ENCODE measurements around the gene DMXL1. TPM values are rescaled to one million over a fixed set of nuclear protein-coding genes. Genes with fewer than 3 reads are reported as not detected.
A peak's percentile ranks its signal among the peaks of the same experiment; 100 is the strongest.

The DMXL1 gene
- total RNA-seq, 2 experiments from 2014 or later, result 23.5 to 31.1 TPM

- POLR2A ChIA-PET, result no interaction called here
- CTCF ChIA-PET, result interaction anchor here (0.6 to 2.6 kb wide), 5 partner anchors 12 to 141 kb away, joined by 3 to 11 read pairs (median 6); no protein-coding TSS in a partner anchor
Measured at GRCh38 chr5:119270960-119271757, 200.3 kb downstream of the DMXL1 start.

GRCh38 chr5:119271758-119272730 is 201.2 kb downstream of the DMXL1 start:
- ATAC-seq (no peak), DNase-seq (no peak)
- intact Hi-C loops (cut with DNase I, micrococcal nuclease), result loop anchor here in 1 of 2 experiments (5.0 kb wide), 1 partner anchor 70 kb away; no protein-coding TSS in a partner anchor
- ChIA-PET POLR2A (interaction anchor here (0.6 to 1.5 kb wide), 2 partner anchors 21 to 84 kb away, joined by 4 to 9 read pairs; partner anchors contain the start of gene TNFAIP8), CTCF (interaction anchor here (0.6 to 2.8 kb wide), 14 partner anchors 10 to 285 kb away, joined by 3 to 12 read pairs (median 4); partner anchors contain the start of gene TNFAIP8)
- peak overlapping the region; percentile 96 for H3K4me3 Mint-ChIP-seq
- no peaks in the 10 kb centered on the region for H3K27me3 Mint-ChIP-seq
- peaks cover 69% of the 10 kb centered on the region for H3K4me1 Mint-ChIP-seq
- peak overlapping the region; percentile 96 for H3K27ac Mint-ChIP-seq
- no peaks in the 10 kb centered on the region for H3K9me3 Mint-ChIP-seq (ENCODE audit: low read depth)
- peaks cover 43% of the 10 kb centered on the region for H3K36me3 Mint-ChIP-seq (ENCODE audit: low read depth)

More at GRCh38 chr5:119270960-119271757, 200.3 kb downstream of the DMXL1 start:
- no peak for ATAC-seq
- H3K36me3 Mint-ChIP-seq (ENCODE audit: low read depth), result peaks cover 38% of the 10 kb centered on the region
- no peaks in the 10 kb centered on the region for H3K9me3 Mint-ChIP-seq (ENCODE audit: low read depth)
- intact Hi-C loops (cut with DNase I, micrococcal nuclease), result loop anchor here in 1 of 2 experiments (5.0 kb wide), 1 partner anchor 71 kb away; no protein-coding TSS in a partner anchor
- peaks cover 70% of the 10 kb centered on the region for H3K4me1 Mint-ChIP-seq
- peak overlapping the region; percentile 96 for H3K27ac Mint-ChIP-seq
- H3K4me3 Mint-ChIP-seq, result peak overlapping the region; percentile 96
- no peaks in the 10 kb centered on the region for H3K27me3 Mint-ChIP-seq
- DNase-seq, result no peak

DNA sequence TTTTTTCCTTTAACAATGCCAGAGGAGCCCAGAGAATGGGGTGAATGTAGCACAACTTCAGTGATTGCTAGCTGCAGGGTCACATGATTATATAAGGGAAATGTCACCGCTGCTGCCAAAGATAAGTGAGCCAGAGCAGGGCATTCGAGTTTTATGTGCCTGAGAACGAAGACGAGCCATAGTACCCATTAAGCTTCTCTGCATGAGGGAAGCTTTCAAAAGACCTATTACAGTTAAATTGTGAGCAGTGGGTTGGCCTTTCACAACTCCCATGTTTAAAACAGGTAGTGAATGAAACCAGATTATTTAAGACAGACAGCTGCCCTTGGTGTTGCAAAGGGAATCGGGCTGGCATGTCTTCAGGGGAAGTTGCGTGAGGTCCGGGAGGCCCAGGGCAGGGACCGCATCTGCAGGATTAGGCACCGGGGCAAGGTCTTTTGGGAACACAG is 202.5 kb downstream of the DMXL1 start:
- H3K4me3 Mint-ChIP-seq, result peak overlapping the region; percentile 96
- no peak for ATAC-seq
- H3K4me1 Mint-ChIP-seq, result peaks cover 74% of the 10 kb centered on the region
- intact Hi-C loops (cut with DNase I, micrococcal nuclease), result loop anchor here in 1 of 2 experiments (1.0 to 5.0 kb wide), 2 partner anchors 69 to 118 kb away; no protein-coding TSS in a partner anchor
- peaks cover 56% of the 10 kb centered on the region for H3K36me3 Mint-ChIP-seq (ENCODE audit: low read depth)
- POLR2A ChIA-PET, result interaction anchor here (0.7 to 1.5 kb wide), 3 partner anchors 12 to 83 kb away, joined by 3 to 9 read pairs (median 3); partner anchors contain the start of gene TNFAIP8
- CTCF ChIA-PET, result interaction anchor here (0.8 to 2.8 kb wide), 19 partner anchors 8 to 286 kb away, joined by 3 to 12 read pairs (median 4); partner anchors contain the start of genes DTWD2 and TNFAIP8
- H3K9me3 Mint-ChIP-seq (ENCODE audit: low read depth), result no peaks in the 10 kb centered on the region
- H3K27me3 Mint-ChIP-seq, result no peaks in the 10 kb centered on the region
- peak overlapping the region; percentile 96 for H3K27ac Mint-ChIP-seq
- no peak for DNase-seq

GRCh38 chr5:119274030-119274766 is 203.3 kb downstream of the DMXL1 start:
- Mint-ChIP-seq H3K4me1 (peaks cover 82% of the 10 kb centered on the region), H3K4me3 (peak overlapping the region; percentile 96), H3K27me3 (no peaks in the 10 kb centered on the region), H3K36me3 (ENCODE audit: low read depth) (peaks cover 62% of the 10 kb centered on the region), H3K9me3 (ENCODE audit: low read depth) (no peaks in the 10 kb centered on the region), H3K27ac (peak overlapping the region; percentile 96)
- POLR2A ChIA-PET, result interaction anchor here (0.6 to 1.6 kb wide), 7 partner anchors 12 to 91 kb away, joined by 3 to 6 read pairs (median 5); no protein-coding TSS in a partner anchor
- DNase-seq (no peak), ATAC-seq (peak; percentile 0)
- intact Hi-C loops (cut with DNase I, micrococcal nuclease), result loop anchor here (1.0 to 5.0 kb wide), 8 partner anchors 35 to 138 kb away; no protein-coding TSS in a partner anchor
- CTCF ChIA-PET, result interaction anchor here (0.7 to 2.8 kb wide), 22 partner anchors 7 to 287 kb away, joined by 3 to 12 read pairs (median 4); partner anchors contain the start of gene DTWD2

GRCh38 chr5:119274767-119275130 is 203.9 kb downstream of the DMXL1 start:
- peaks cover 87% of the 10 kb centered on the region for H3K4me1 Mint-ChIP-seq
- H3K4me3 Mint-ChIP-seq, result peak overlapping the region; percentile 96
- intact Hi-C loops (cut with DNase I, micrococcal nuclease), result loop anchor here (1.0 to 5.0 kb wide), 10 partner anchors 14 to 138 kb away; no protein-coding TSS in a partner anchor
- no peaks in the 10 kb centered on the region for H3K9me3 Mint-ChIP-seq (ENCODE audit: low read depth)
- no peaks in the 10 kb centered on the region for H3K27me3 Mint-ChIP-seq
- POLR2A ChIA-PET, result interaction anchor here (0.8 to 1.6 kb wide), 5 partner anchors 11 to 90 kb away, joined by 3 to 6 read pairs (median 5); no protein-coding TSS in a partner anchor
- peak overlapping the region; percentile 96 for H3K27ac Mint-ChIP-seq
- CTCF ChIA-PET, result interaction anchor here (0.7 to 2.8 kb wide), 17 partner anchors 9 to 194 kb away, joined by 3 to 12 read pairs (median 4); no protein-coding TSS in a partner anchor
- ATAC-seq (peak; percentile 65), DNase-seq (no peak)
- peaks cover 61% of the 10 kb centered on the region for H3K36me3 Mint-ChIP-seq (ENCODE audit: low read depth)

- H3K36me3 Mint-ChIP-seq (ENCODE audit: low read depth), result peaks cover 61% of the 10 kb centered on the region
- no peak for ATAC-seq
- no peaks in the 10 kb centered on the region for H3K27me3 Mint-ChIP-seq
- peak overlapping the region; percentile 96 for H3K27ac Mint-ChIP-seq
- ChIA-PET CTCF (interaction anchor here (0.6 to 2.8 kb wide), 14 partner anchors 9 to 195 kb away, joined by 3 to 12 read pairs (median 4); no protein-coding TSS in a partner anchor), POLR2A (interaction anchor here (0.8 to 1.6 kb wide), 4 partner anchors 11 to 58 kb away, joined by 3 to 6 read pairs (median 5); no protein-coding TSS in a partner anchor)
- H3K9me3 Mint-ChIP-seq (ENCODE audit: low read depth), result no peaks in the 10 kb centered on the region
- intact Hi-C loops (cut with DNase I, micrococcal nuclease), result loop anchor here (1.0 to 2.0 kb wide), 6 partner anchors 13 to 136 kb away; no protein-coding TSS in a partner anchor
- peak overlapping the region; percentile 96 for H3K4me3 Mint-ChIP-seq
- peaks cover 91% of the 10 kb centered on the region for H3K4me1 Mint-ChIP-seq
- no peak for DNase-seq
Measured at GRCh38 chr5:119275146-119275545, 204.3 kb downstream of the DMXL1 start.

- peak overlapping the region; percentile 96 for H3K27ac Mint-ChIP-seq
- H3K4me1 Mint-ChIP-seq, result peaks cover 96% of the 10 kb centered on the region
- ATAC-seq, result peak; percentile 42
- intact Hi-C loops (cut with DNase I, micrococcal nuclease), result loop anchor here (1.0 to 2.0 kb wide), 6 partner anchors 13 to 135 kb away; no protein-coding TSS in a partner anchor
- CTCF ChIA-PET, result interaction anchor here (0.6 to 1.5 kb wide), 4 partner anchors 28 to 135 kb away, joined by 3 to 5 read pairs (median 4); no protein-coding TSS in a partner anchor
- peaks cover 62% of the 10 kb centered on the region for H3K36me3 Mint-ChIP-seq (ENCODE audit: low read depth)
- POLR2A ChIA-PET, result interaction anchor here (1.6 kb wide), 1 partner anchor 28 kb away, joined by 6 read pairs; no protein-coding TSS in a partner anchor
- DNase-seq, result peak; percentile 63
- H3K4me3 Mint-ChIP-seq, result peak overlapping the region; percentile 96
- no peaks in the 10 kb centered on the region for H3K9me3 Mint-ChIP-seq (ENCODE audit: low read depth)
- H3K27me3 Mint-ChIP-seq, result no peaks in the 10 kb centered on the region
Measured at GRCh38 chr5:119275601-119276173, 204.8 kb downstream of the DMXL1 start.

GRCh38 chr5:119276978-119277377 is 206.1 kb downstream of the DMXL1 start:
- DNase-seq, result no peak
- H3K4me3 Mint-ChIP-seq, result peak overlapping the region; percentile 23
- peak overlapping the region; percentile 97 for H3K27ac Mint-ChIP-seq
- H3K27me3 Mint-ChIP-seq, result no peaks in the 10 kb centered on the region
- ATAC-seq, result no peak
- intact Hi-C loops (cut with DNase I, micrococcal nuclease), result no loop called here
- H3K36me3 Mint-ChIP-seq (ENCODE audit: low read depth), result peaks cover 63% of the 10 kb centered on the region
- H3K9me3 Mint-ChIP-seq (ENCODE audit: low read depth), result no peaks in the 10 kb centered on the region
- peaks cover 97% of the 10 kb centered on the region for H3K4me1 Mint-ChIP-seq
- CTCF ChIA-PET, result interaction anchor here (1.3 to 1.5 kb wide), 2 partner anchors 7 to 11 kb away, joined by 3 read pairs; no protein-coding TSS in a partner anchor
- POLR2A ChIA-PET, result no interaction called here

DNA sequence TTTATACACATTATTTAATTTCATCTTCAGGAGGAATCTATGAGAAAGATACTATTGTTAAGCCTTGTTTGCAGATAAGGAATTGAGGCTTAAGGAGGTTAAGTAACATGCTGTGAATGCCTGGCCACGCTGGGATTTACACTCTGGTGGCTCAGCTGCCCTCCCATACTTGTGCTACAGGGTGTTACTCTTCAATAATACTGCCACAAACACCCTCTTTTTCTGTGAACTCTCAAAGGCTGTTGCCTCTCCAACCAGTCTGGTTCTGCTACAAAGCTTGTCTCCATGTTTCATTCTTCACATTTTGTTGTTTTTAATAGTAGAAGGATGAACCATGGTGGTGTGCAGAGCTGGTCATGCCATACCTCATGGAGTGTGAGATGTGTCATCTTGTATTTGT is 208.2 kb downstream of the DMXL1 start:
- CTCF ChIA-PET, result interaction anchor here (0.8 to 2.1 kb wide), 3 partner anchors 9 to 274 kb away, joined by 3 to 9 read pairs (median 5); no protein-coding TSS in a partner anchor
- POLR2A ChIA-PET, result interaction anchor here (1.3 kb wide), 1 partner anchor 88 kb away, joined by 3 read pairs; no protein-coding TSS in a partner anchor

More for the DNA sequence above, 208.2 kb downstream of the DMXL1 start:
- H3K4me1 Mint-ChIP-seq, result peaks cover 98% of the 10 kb centered on the region
- peaks cover 76% of the 10 kb centered on the region for H3K36me3 Mint-ChIP-seq (ENCODE audit: low read depth)
- peak overlapping the region; percentile 33 for H3K4me3 Mint-ChIP-seq
- DNase-seq (no peak), ATAC-seq (no peak)
- peak overlapping the region; percentile 97 for H3K27ac Mint-ChIP-seq
- H3K9me3 Mint-ChIP-seq (ENCODE audit: low read depth), result no peaks in the 10 kb centered on the region
- H3K27me3 Mint-ChIP-seq, result no peaks in the 10 kb centered on the region
- intact Hi-C loops (cut with DNase I, micrococcal nuclease), result loop anchor here in 1 of 2 experiments (1.0 kb wide), 1 partner anchor 8 kb away; no protein-coding TSS in a partner anchor
